HFFc6 (cell line): ENCODE results near the gene CCDC187. TPM values are rescaled to one million over a fixed set of nuclear protein-coding genes. Genes with fewer than 3 reads are reported as not detected.

ENCODE experiments used
- DNase-seq: peaks from one replicate; pipeline ENCODE4 v3.0.0-alpha.2; 2018
- H3K27ac Mint-ChIP-seq: 2 replicates; pipeline ENCODE4 v1.8.0; 2020; ENCODE audit warnings: mild to moderate bottlenecking, mixed read lengths
- H3K27me3 Mint-ChIP-seq: 2 replicates; pipeline ENCODE4 v1.8.0; 2021; ENCODE audit warnings: mild to moderate bottlenecking, moderate library complexity, mixed read lengths; ENCODE audit not compliant: insufficient read depth
- H3K36me3 Mint-ChIP-seq: 2 replicates; pipeline ENCODE4 v1.8.0; 2021; ENCODE audit warnings: low read depth, mixed read lengths
- H3K4me1 Mint-ChIP-seq: 2 replicates; pipeline ENCODE4 v1.8.0; 2020; ENCODE audit warnings: low read depth, mixed read lengths
- H3K4me3 Mint-ChIP-seq: 2 replicates; pipeline ENCODE4 v1.8.0; 2020; ENCODE audit warnings: mild to moderate bottlenecking, moderate library complexity, mixed read lengths
- H3K9me3 Mint-ChIP-seq: 2 replicates; pipeline ENCODE4 v1.8.0; 2020; ENCODE audit warnings: mild to moderate bottlenecking, mixed read lengths
- total RNA-seq, 6 experiments: library from RNA; stranded (reverse); fragmentation: NEBNext Ultra II Directional; extraction: Animal tissue kit (Norgen Biotek cat#: 25700); gene quantifications; 2 replicates in 1 of 6; 3 replicates in 5 of 6; pipeline ENCODE4 v1.2.3, GENCODE V29; 2021
- TF ChIP-seq, protein P1 (sequence below): fragments of 200-600 bp; sonication (generic); IDR thresholded peaks from 2 replicates; pipeline ENCODE4 v1.5.0; 2021; ENCODE audit warnings: antibody characterized with exemption, mild to moderate bottlenecking

CCDC187 gene
- total RNA-seq, 6 experiments from 2014 or later, result not detected

DNA sequence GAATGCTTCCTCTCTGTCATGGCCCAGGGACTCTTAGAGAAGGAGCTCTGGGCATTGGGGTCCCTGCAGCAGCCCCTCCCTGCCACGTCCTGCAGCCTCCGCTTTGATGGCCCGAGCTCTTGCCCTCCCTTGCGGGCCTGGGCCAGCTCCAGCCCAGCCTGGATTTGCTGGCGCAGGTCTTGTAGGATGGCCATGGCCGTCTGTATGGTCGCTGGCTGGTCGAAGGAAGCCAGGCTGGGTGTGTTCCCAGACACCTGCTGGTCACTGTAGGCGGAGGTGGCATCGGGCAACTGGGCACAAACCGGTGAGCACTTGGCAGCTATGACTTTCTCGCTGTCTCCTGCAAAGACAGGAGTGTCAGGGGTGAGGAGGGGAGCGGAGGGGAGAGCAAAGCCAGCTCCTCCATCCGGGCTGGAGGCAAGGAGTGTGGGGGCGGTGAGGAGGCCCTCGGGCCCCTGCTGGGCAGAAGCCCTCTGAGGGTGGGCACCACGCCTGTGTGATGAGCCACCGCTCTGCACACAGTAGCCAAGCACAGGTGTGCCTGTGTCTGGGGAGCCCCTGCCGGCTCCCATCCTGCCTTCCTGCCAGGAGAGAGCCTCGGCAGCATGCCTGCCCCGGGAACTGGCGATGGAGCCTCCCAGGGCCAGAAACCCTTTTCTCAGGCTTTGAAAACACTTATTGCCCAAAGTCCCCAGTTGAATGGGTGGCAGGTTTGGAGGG, 12.4 kb downstream of the CCDC187 start:
- H3K9me3 Mint-ChIP-seq, result no peaks in the 10 kb centered on the region

DNA sequence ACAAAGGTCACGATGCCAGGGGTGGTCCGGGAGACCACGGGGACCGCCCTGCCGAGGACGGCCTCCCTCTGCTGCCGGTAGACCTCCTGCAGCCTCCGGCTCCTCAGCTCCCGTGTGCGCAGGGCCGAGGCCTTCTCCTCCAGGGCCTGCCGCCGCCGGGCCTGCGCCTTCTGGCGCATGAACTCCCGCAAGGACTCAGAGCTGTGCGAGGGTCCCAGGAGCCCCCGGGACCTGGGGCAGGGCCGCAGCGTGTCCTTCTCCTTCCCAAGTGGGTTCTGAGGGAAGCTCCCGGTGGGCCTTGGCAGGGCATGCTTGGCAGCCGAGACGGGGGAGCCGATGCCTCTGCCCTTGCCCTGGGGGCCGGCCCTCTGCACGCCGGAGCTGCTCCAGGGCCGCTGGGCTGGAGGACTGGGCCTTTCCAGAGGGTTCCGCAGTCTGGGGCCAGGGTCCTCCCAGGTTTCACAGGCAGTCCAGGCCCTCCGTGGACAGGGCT, 13.3 kb downstream of the CCDC187 start:
- no peaks in the 10 kb centered on the region for H3K4me1 Mint-ChIP-seq
- H3K27me3 Mint-ChIP-seq, result peaks cover 10% of the 10 kb centered on the region
- H3K36me3 Mint-ChIP-seq, result no peaks in the 10 kb centered on the region
- TF ChIP-seq, protein P1, sequence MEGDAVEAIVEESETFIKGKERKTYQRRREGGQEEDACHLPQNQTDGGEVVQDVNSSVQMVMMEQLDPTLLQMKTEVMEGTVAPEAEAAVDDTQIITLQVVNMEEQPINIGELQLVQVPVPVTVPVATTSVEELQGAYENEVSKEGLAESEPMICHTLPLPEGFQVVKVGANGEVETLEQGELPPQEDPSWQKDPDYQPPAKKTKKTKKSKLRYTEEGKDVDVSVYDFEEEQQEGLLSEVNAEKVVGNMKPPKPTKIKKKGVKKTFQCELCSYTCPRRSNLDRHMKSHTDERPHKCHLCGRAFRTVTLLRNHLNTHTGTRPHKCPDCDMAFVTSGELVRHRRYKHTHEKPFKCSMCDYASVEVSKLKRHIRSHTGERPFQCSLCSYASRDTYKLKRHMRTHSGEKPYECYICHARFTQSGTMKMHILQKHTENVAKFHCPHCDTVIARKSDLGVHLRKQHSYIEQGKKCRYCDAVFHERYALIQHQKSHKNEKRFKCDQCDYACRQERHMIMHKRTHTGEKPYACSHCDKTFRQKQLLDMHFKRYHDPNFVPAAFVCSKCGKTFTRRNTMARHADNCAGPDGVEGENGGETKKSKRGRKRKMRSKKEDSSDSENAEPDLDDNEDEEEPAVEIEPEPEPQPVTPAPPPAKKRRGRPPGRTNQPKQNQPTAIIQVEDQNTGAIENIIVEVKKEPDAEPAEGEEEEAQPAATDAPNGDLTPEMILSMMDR, result no peak
- H3K4me3 Mint-ChIP-seq, result no peak overlapping the region
- H3K27ac Mint-ChIP-seq, result no peak overlapping the region
- H3K9me3 Mint-ChIP-seq, result no peaks in the 10 kb centered on the region
- DNase-seq, result no peak

More for the DNA sequence above, 12.4 kb downstream of the CCDC187 start:
- Mint-ChIP-seq H3K36me3 (no peaks in the 10 kb centered on the region), H3K4me3 (no peak overlapping the region), H3K4me1 (no peaks in the 10 kb centered on the region), H3K27me3 (peaks cover 10% of the 10 kb centered on the region), H3K27ac (no peak overlapping the region)
- TF ChIP-seq, protein P1, result no peak
- no peak for DNase-seq

DNA sequence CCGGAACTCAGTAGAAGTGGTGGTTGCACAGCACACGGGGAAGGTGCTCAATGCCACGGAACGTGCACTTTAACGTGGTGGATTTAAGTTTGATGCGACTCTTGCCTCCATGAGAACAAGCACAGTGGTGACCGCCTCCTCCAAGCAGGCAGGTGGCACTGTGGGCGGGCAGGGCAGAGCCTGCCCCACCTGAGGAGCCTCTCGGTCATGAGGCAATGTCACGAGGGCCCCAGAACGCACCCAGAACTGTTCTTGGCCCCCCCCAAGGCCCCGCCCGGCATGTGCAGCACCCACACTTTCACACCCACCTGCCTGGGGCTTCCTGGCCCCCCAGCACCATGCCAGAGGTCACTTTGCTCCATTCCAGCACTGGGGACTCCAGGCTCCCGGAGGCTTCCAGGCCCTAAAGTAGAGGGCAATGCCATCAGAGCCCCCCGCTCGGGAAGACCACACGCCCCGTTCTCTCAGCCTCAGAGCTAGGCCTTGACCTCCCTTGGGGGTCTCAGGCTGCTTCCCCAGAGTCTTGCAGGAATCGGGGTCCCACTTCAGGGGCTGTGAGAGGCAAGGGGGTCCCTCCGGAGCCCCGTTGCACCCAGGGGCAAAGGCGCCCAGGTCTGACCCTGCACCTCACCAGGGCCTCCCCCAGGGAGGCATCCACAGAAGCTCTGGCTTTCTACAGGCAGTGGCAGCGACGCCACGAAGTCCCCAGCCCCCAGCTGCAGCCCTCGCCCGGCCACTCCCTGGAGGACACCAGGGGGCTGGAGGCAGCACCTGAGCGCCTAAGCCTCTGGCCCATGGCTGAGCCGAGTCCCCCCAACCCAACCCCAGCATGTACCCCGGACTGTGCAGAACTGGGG, 14.0 kb downstream of the CCDC187 start:
- TF ChIP-seq, protein P1, result no peak
- no peak overlapping the region for H3K27ac Mint-ChIP-seq
- H3K4me1 Mint-ChIP-seq, result no peaks in the 10 kb centered on the region
- DNase-seq, result no peak
- peaks cover 10% of the 10 kb centered on the region for H3K27me3 Mint-ChIP-seq
- H3K9me3 Mint-ChIP-seq, result no peaks in the 10 kb centered on the region
- no peaks in the 10 kb centered on the region for H3K36me3 Mint-ChIP-seq
- no peak overlapping the region for H3K4me3 Mint-ChIP-seq

DNA sequence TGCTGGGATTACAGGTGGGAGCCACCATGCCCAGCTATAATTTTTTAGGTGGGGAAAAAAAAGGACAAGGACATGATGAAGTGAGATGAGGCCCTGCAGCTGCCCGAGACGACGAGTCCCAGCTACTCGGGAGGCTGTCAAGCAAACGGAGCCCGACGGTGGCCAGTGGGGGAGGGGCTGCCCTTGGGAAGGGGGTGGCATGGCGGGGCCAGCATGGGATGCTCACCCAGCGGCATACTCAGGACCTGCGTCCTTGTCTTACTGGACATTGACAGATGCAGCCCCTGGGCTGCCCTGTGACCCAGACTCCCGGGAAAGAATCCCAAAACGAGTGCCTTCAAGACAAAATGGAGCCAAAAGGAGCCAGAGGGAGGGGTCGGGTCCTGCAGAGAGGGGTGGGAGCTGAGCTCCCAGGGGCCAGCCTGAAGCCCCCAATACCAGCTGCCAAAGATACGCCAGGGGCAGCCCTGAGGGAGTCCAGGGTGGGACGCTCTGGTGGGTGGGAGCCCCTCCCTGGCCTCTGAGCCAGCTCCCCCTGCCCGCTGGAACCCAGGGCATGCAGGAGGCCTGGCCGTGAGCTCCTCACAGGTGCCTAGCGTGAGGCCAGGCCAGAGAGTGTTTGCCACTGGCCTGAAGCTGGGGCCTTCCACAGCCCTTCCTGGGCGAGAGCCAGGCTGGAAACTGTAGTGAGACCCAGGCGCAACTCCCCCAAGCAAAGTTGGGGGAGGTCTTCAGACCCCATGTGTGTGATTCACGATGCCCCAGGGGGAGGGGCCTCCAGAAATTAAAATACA, 15.7 kb downstream of the CCDC187 start:
- no peaks in the 10 kb centered on the region for H3K9me3 Mint-ChIP-seq
- H3K27me3 Mint-ChIP-seq, result peaks cover 16% of the 10 kb centered on the region
- no peak overlapping the region for H3K27ac Mint-ChIP-seq
- H3K4me1 Mint-ChIP-seq, result no peaks in the 10 kb centered on the region
- DNase-seq, result no peak
- H3K4me3 Mint-ChIP-seq, result no peak overlapping the region
- H3K36me3 Mint-ChIP-seq, result no peaks in the 10 kb centered on the region
- TF ChIP-seq, protein P1, result no peak

DNA sequence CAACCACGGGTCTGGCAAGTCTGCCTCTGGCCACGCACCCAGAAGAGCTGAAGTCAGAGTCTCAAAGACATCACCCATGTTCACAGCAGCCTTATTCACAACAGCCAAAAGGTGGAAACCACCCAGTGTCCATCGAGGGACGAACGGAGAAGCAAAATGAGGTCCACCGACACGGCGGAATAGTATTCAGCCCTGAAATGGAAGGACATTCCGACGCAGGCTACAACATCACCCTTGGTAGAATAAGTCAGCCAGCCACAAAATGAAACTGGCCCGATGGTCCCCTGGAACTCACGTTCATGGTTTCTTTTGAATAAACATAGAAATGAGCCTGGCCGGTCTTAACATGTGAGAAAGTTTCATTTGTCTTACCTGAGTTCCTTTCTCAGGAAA, 16.9 kb downstream of the CCDC187 start:
- Mint-ChIP-seq H3K27me3 (peaks cover 18% of the 10 kb centered on the region), H3K36me3 (no peaks in the 10 kb centered on the region), H3K4me3 (no peak overlapping the region), H3K27ac (no peak overlapping the region), H3K9me3 (no peaks in the 10 kb centered on the region), H3K4me1 (no peaks in the 10 kb centered on the region)
- TF ChIP-seq, protein P1, result no peak
- DNase-seq, result no peak
